DND-41 (cell line): ENCODE data around the gene DOHH.

Experiments used
- CTCF ChIP-seq: IDR thresholded peaks from 2 replicates; pipeline ENCODE4 v1.5.1; 2012; ENCODE audit warnings: borderline replicate concordance, low read length, moderate library complexity, mild to moderate bottlenecking; ENCODE audit not compliant: poor library complexity, severe bottlenecking; ENCODE audit errors: extremely low read depth
- EZH2 ChIP-seq: IDR thresholded peaks from 3 replicates; pipeline ENCODE4 v1.6.1; 2012; ENCODE audit warnings: borderline replicate concordance, low read depth, mild to moderate bottlenecking, moderate library complexity, low read length, inconsistent platforms; ENCODE audit not compliant: severe bottlenecking

- TF ChIP-seq CTCF: no peak
- no peak for TF ChIP-seq EZH2
Observed at GRCh38 chr19:3549816-3550215, 49.3 kb upstream of the DOHH start.
